Nephron progenitor cell (in vitro differentiated cells): ENCODE data around the gene FOXS1.

Source experiments
- DNase-seq: peaks from one replicate; pipeline ENCODE4 v3.0.0; 2021
- H3K27ac Mint-ChIP-seq: 2 replicates; pipeline ENCODE4 v1.8.0; 2021; ENCODE audit warnings: mild to moderate bottlenecking, moderate library complexity, mixed read lengths
- H3K27me3 Mint-ChIP-seq: 2 replicates; pipeline ENCODE4 v1.8.0; 2021; ENCODE audit warnings: mild to moderate bottlenecking, low read depth, mixed read lengths; ENCODE audit not compliant: poor library complexity
- H3K36me3 Mint-ChIP-seq: 2 replicates; pipeline ENCODE4 v1.8.0; 2021; ENCODE audit warnings: low read depth, mixed read lengths
- H3K4me1 Mint-ChIP-seq: 2 replicates; pipeline ENCODE4 v1.8.0; 2021; ENCODE audit warnings: mixed read lengths
- H3K4me3 Mint-ChIP-seq: 2 replicates; pipeline ENCODE4 v1.8.0; 2021; ENCODE audit warnings: mild to moderate bottlenecking, moderate library complexity, mixed read lengths
- H3K9me3 Mint-ChIP-seq: 2 replicates; pipeline ENCODE4 v1.8.0; 2021; ENCODE audit warnings: mild to moderate bottlenecking, moderate library complexity, mixed read lengths
- CTCF ChIP-seq: fragments of 200-600 bp; sonication (generic); IDR thresholded peaks from 2 replicates; pipeline ENCODE4 v1.5.0; 2021; ENCODE audit warnings: antibody characterized with exemption

Gene FOXS1

GRCh38 chr20:31845300-31845863 lies at the start of gene FOXS1:
Gene FOXS1, minus strand, starts transcription at chr20:31845604. Its CDS starts 62 bp downstream, at chr20:31845542.
- peaks cover 38% of the 10 kb centered on the region for H3K4me1 Mint-ChIP-seq
- H3K9me3 Mint-ChIP-seq, result no peaks in the 10 kb centered on the region
- TF ChIP-seq CTCF, result no peak
- H3K36me3 Mint-ChIP-seq, result no peaks in the 10 kb centered on the region
- peak; percentile 65 for DNase-seq
- no peak within 1 kb of the TSS for H3K4me3 Mint-ChIP-seq
- H3K27ac Mint-ChIP-seq, result peak within 1 kb of the TSS; percentile 51
- peaks cover 11% of the 10 kb centered on the region for H3K27me3 Mint-ChIP-seq

GRCh38 chr20:31890646-31891045 lies 45.2 kb upstream of the FOXS1 start:
- peaks cover 18% of the 10 kb centered on the region for H3K27me3 Mint-ChIP-seq
- TF ChIP-seq CTCF, result no peak
- no peak for DNase-seq
- H3K27ac Mint-ChIP-seq, result no peak overlapping the region
- no peak overlapping the region for H3K4me3 Mint-ChIP-seq
- peaks cover 7% of the 10 kb centered on the region for H3K4me1 Mint-ChIP-seq
- no peaks in the 10 kb centered on the region for H3K36me3 Mint-ChIP-seq
- peaks cover 6% of the 10 kb centered on the region for H3K9me3 Mint-ChIP-seq

- TF ChIP-seq CTCF, result no peak
- no peaks in the 10 kb centered on the region for H3K36me3 Mint-ChIP-seq
- no peaks in the 10 kb centered on the region for H3K9me3 Mint-ChIP-seq
- DNase-seq, result no peak
- H3K4me3 Mint-ChIP-seq, result no peak overlapping the region
- H3K27me3 Mint-ChIP-seq, result peaks cover 26% of the 10 kb centered on the region
- H3K27ac Mint-ChIP-seq, result no peak overlapping the region
- peaks cover 4% of the 10 kb centered on the region for H3K4me1 Mint-ChIP-seq
Observed at GRCh38 chr20:31883829-31884228, 38.4 kb upstream of the FOXS1 start.

GRCh38 chr20:31881945-31882344 lies 36.5 kb upstream of the FOXS1 start:
- H3K4me3 Mint-ChIP-seq, result no peak overlapping the region
- TF ChIP-seq CTCF, result no peak
- no peaks in the 10 kb centered on the region for H3K9me3 Mint-ChIP-seq
- H3K27ac Mint-ChIP-seq, result no peak overlapping the region
- peaks cover 30% of the 10 kb centered on the region for H3K27me3 Mint-ChIP-seq
- H3K36me3 Mint-ChIP-seq, result peaks cover 1% of the 10 kb centered on the region
- peaks cover 4% of the 10 kb centered on the region for H3K4me1 Mint-ChIP-seq
- no peak for DNase-seq

- peaks cover 22% of the 10 kb centered on the region for H3K27me3 Mint-ChIP-seq
- H3K27ac Mint-ChIP-seq, result peak overlapping the region; percentile 97
- H3K9me3 Mint-ChIP-seq, result no peaks in the 10 kb centered on the region
- peaks cover 14% of the 10 kb centered on the region for H3K4me1 Mint-ChIP-seq
- DNase-seq, result peak; percentile 94
- no peak for TF ChIP-seq CTCF
- peaks cover 11% of the 10 kb centered on the region for H3K36me3 Mint-ChIP-seq
- H3K4me3 Mint-ChIP-seq, result peak overlapping the region; percentile 94
Observed at GRCh38 chr20:31879143-31879987, 34.0 kb upstream of the FOXS1 start.

- Mint-ChIP-seq H3K27me3 (peaks cover 20% of the 10 kb centered on the region), H3K4me3 (no peak overlapping the region), H3K27ac (no peak overlapping the region), H3K9me3 (no peaks in the 10 kb centered on the region), H3K36me3 (peaks cover 16% of the 10 kb centered on the region), H3K4me1 (peaks cover 22% of the 10 kb centered on the region)
- DNase-seq, result no peak
- TF ChIP-seq CTCF, result no peak
Observed at GRCh38 chr20:31877684-31878083, 32.3 kb upstream of the FOXS1 start.
